CD14-positive monocyte (primary cell): ENCODE data around the gene NECTIN1. TPM values are rescaled to one million over a fixed set of nuclear protein-coding genes. Genes with fewer than 3 reads are reported as not detected.

Experiments
- DNase-seq, 3 donors: peaks; one replicate each; pipeline ENCODE4 v3.0.0-alpha.2; 2011 to 2022
- H2AFZ ChIP-seq: 2 replicates; pipeline ENCODE4 v1.6.0; 2012; ENCODE audit warnings: mild to moderate bottlenecking, low read depth, low read length, inconsistent platforms; ENCODE audit not compliant: insufficient read depth, poor library complexity, severe bottlenecking
- H3K27ac ChIP-seq, 2 donors: 1 replicate in 1 of 2; 2 replicates in 1 of 2; pipeline ENCODE4 v1.5.1; 2012 to 2013; ENCODE audit warnings: low read length in 2 of 2, control low read depth in 1 of 2, inconsistent platforms in 1 of 2, low read depth in 1 of 2, mild to moderate bottlenecking in 1 of 2
- H3K27me3 ChIP-seq, 2 donors: one replicate each; pipeline versions ENCODE4 v1.6.0 to v1.6.1; 2011 to 2013; ENCODE audit warnings: low read length in 2 of 2; ENCODE audit not compliant: control insufficient read depth in 2 of 2, insufficient read depth in 2 of 2
- H3K36me3 ChIP-seq, 2 donors: replicated peaks in 1 of 2; 1 replicate in 1 of 2; 2 replicates in 1 of 2; pipeline versions ENCODE4 v1.5.1 to v1.6.1; 2012 to 2013; ENCODE audit warnings: low read length in 2 of 2, control low read depth in 1 of 2, inconsistent platforms in 1 of 2, mild to moderate bottlenecking in 1 of 2; ENCODE audit not compliant: insufficient read depth in 2 of 2, control insufficient read depth in 1 of 2
- H3K4me1 ChIP-seq, 2 donors: 1 replicate in 1 of 2; 2 replicates in 1 of 2; pipeline versions ENCODE4 v1.5.1 to v1.6.1; 2012 to 2013; ENCODE audit warnings: low read length in 2 of 2, control low read depth in 1 of 2, inconsistent platforms in 1 of 2, mild to moderate bottlenecking in 1 of 2, moderate library complexity in 1 of 2; ENCODE audit not compliant: insufficient read depth in 2 of 2, control insufficient read depth in 1 of 2
- H3K4me2 ChIP-seq: replicated peaks from 2 replicates; pipeline ENCODE3; 2012; ENCODE audit warnings: low read length, moderate library complexity, mild to moderate bottlenecking; ENCODE audit not compliant: poor library complexity, severe bottlenecking; ENCODE audit errors: extremely low read depth
- H3K4me3 ChIP-seq, 3 experiments: fragments of 200-600 bp in 1 of 3; sonication (generic) in 1 of 3; replicated peaks in 1 of 3; 1 replicate in 2 of 3; 2 replicates in 1 of 3; pipeline ENCODE4 v1.5.1; 2011 to 2013; ENCODE audit warnings: low read length in 3 of 3, mild to moderate bottlenecking in 3 of 3, control low read depth in 2 of 3, low read depth in 2 of 3, inconsistent platforms in 1 of 3, moderate library complexity in 1 of 3
- H3K79me2 ChIP-seq: 2 replicates; pipeline ENCODE4 v1.6.0; 2012; ENCODE audit warnings: mild to moderate bottlenecking, control low read depth, inconsistent platforms, low read length, moderate library complexity; ENCODE audit not compliant: insufficient read depth
- H3K9ac ChIP-seq: 2 replicates; pipeline ENCODE4 v1.6.0; 2017; ENCODE audit warnings: low read length, mild to moderate bottlenecking; ENCODE audit not compliant: insufficient read depth, poor library complexity, severe bottlenecking
- H3K9me3 ChIP-seq, 2 donors: replicated peaks in 1 of 2; 1 replicate in 1 of 2; 2 replicates in 1 of 2; pipeline versions ENCODE4 v1.5.1 to v1.6.1; 2012 to 2013; ENCODE audit warnings: low read length in 2 of 2, control low read depth in 1 of 2; ENCODE audit not compliant: control insufficient read depth in 1 of 2, insufficient read depth in 1 of 2
- H4K20me1 ChIP-seq: 2 replicates; pipeline ENCODE4 v1.6.0; 2012; ENCODE audit warnings: mild to moderate bottlenecking, low read length, control low read depth, moderate library complexity; ENCODE audit not compliant: insufficient read depth
- H3K27ac Mint-ChIP-seq, 7 donors: one replicate each; pipeline ENCODE4 v1.8.0; 2020; ENCODE audit warnings: mild to moderate bottlenecking in 7 of 7, mixed read lengths in 7 of 7, moderate library complexity in 6 of 7, inconsistent platforms in 2 of 7
- H3K27me3 Mint-ChIP-seq, 3 donors: one replicate each; pipeline ENCODE4 v1.8.0; 2021 to 2022; ENCODE audit warnings: low read depth in 3 of 3, mild to moderate bottlenecking in 3 of 3, mixed read lengths in 3 of 3, moderate library complexity in 3 of 3, inconsistent platforms in 1 of 3
- H3K36me3 Mint-ChIP-seq, 2 donors: one replicate each; pipeline ENCODE4 v1.8.0; 2020; ENCODE audit warnings: mixed read lengths in 2 of 2, inconsistent platforms in 1 of 2, mild to moderate bottlenecking in 1 of 2
- H3K4me1 Mint-ChIP-seq: one replicate; pipeline ENCODE4 v1.8.0; 2020; ENCODE audit warnings: mild to moderate bottlenecking, mixed read lengths
- H3K4me3 Mint-ChIP-seq, 2 donors: one replicate each; pipeline ENCODE4 v1.8.0; 2020; ENCODE audit warnings: mild to moderate bottlenecking in 2 of 2, mixed read lengths in 2 of 2, moderate library complexity in 1 of 2
- H3K9me3 Mint-ChIP-seq, 7 donors: one replicate each; pipeline ENCODE4 v1.8.0; 2020 to 2022; ENCODE audit warnings: mixed read lengths in 7 of 7, mild to moderate bottlenecking in 6 of 7, moderate library complexity in 6 of 7, inconsistent platforms in 2 of 7
- CTCF ChIP-seq: fragments of 200-600 bp; IDR thresholded peaks from one replicate; pipeline ENCODE4 v1.8.0; 2022; ENCODE audit warnings: antibody characterized with exemption, mild to moderate bottlenecking
- WGBS: methylation state at CpG from one replicate; pipeline ENCODE4 v1.1.5; 2013; ENCODE audit warnings: missing lambda C conversion rate; ENCODE audit not compliant: insufficient coverage; 5-methylcytosine and 5-hydroxymethylcytosine counted together
- intact Hi-C, 2 donors: fragments of 100-400 bp; cut with micrococcal nuclease; formaldehyde crosslinking; loops; one replicate each; pipeline versions ENCODE4 v1.15.0 to v1.15.1; 2023
- polyA plus RNA-seq, 3 donors: library from polyadenylated mRNA; depleted of rRNA in 1 of 3; unstranded in 2 of 3; stranded (reverse) in 1 of 3; fragments of 300-500 nt in 2 of 3; fragments of >200 nt in 1 of 3; fragmentation: Illumina TruSeq in 2 of 3; gene quantifications; 1 replicate in 2 of 3; 2 replicates in 1 of 3; pipeline ENCODE4 v1.2.3, GENCODE V29; 2012 to 2021

The NECTIN1 gene
- polyA plus RNA-seq, 3 donors = 0.53 to 8.3 (median 0.85) TPM

- H3K4me3 Mint-ChIP-seq = no peak overlapping the region
- peaks cover 33 to 52% of the 10 kb centered on the region in 2 donors for H3K36me3 Mint-ChIP-seq
- Histone ChIP-seq H3K4me2 (no peak overlapping the region), H3K27me3 (no peaks in the 10 kb centered on the region), H3K79me2 (no peaks in the 10 kb centered on the region), H3K9ac (no peak overlapping the region), H3K27ac (no peak overlapping the region), H3K4me1 (peaks cover 11% of the 10 kb centered on the region in 2 donors), H4K20me1 (no peaks in the 10 kb centered on the region), H3K36me3 (peaks cover 12 to 23% of the 10 kb centered on the region in 2 donors), H2AFZ (no peak overlapping the region), H3K4me3 (no peak overlapping the region), H3K9me3 (peaks cover 0 to 2% of the 10 kb centered on the region in 2 donors)
- intact Hi-C loops = no loop called here
- H3K27ac Mint-ChIP-seq = peak overlapping the region in 1 of 7 donors; percentile 78
- no peak for DNase-seq
- peaks cover 21% of the 10 kb centered on the region for H3K4me1 Mint-ChIP-seq
- peaks cover 0 to 7% (median 7%) of the 10 kb centered on the region in 3 donors for H3K27me3 Mint-ChIP-seq
- 81% methylated on average over 7 of the region's 7 CpGs for whole genome bisulfite sequencing
- peaks cover 0 to 3% (median 0%) of the 10 kb centered on the region in 7 donors for H3K9me3 Mint-ChIP-seq
- TF ChIP-seq CTCF = no peak
Measured at GRCh38 chr11:119672597-119672996, 56.4 kb downstream of the NECTIN1 start.

- Histone ChIP-seq H3K27me3 (no peaks in the 10 kb centered on the region), H3K4me1 (peaks cover 11% of the 10 kb centered on the region in 2 donors), H3K36me3 (peaks cover 4 to 13% of the 10 kb centered on the region in 2 donors), H3K4me3 (no peak overlapping the region), H4K20me1 (no peaks in the 10 kb centered on the region), H3K4me2 (no peak overlapping the region), H3K9me3 (no peaks in the 10 kb centered on the region), H3K9ac (no peak overlapping the region), H3K79me2 (no peaks in the 10 kb centered on the region), H2AFZ (no peak overlapping the region), H3K27ac (no peak overlapping the region)
- peaks cover 0 to 7% (median 7%) of the 10 kb centered on the region in 3 donors for H3K27me3 Mint-ChIP-seq
- no peak for DNase-seq
- peaks cover 0 to 3% (median 0%) of the 10 kb centered on the region in 7 donors for H3K9me3 Mint-ChIP-seq
- peaks cover 21% of the 10 kb centered on the region for H3K4me1 Mint-ChIP-seq
- peaks cover 23 to 41% of the 10 kb centered on the region in 2 donors for H3K36me3 Mint-ChIP-seq
- intact Hi-C loops = no loop called here
- no peak overlapping the region for H3K4me3 Mint-ChIP-seq
- TF ChIP-seq CTCF = no peak
- 89% methylated on average over 10 of the region's 12 CpGs for WGBS
- no peak overlapping the region for H3K27ac Mint-ChIP-seq
Measured at GRCh38 chr11:119671561-119672015, 57.4 kb downstream of the NECTIN1 start.
